Astrocyte (in vitro differentiated cells and primary cell): ENCODE measurements around the gene ERFL.

Source experiments
- CTCF ChIP-seq: IDR thresholded peaks from 2 replicates; pipeline ENCODE4 v1.5.1; 2011; ENCODE audit warnings: low read depth, mild to moderate bottlenecking, inconsistent platforms, low read length, moderate library complexity; ENCODE audit not compliant: insufficient read depth
- EZH2 ChIP-seq: IDR thresholded peaks from 2 replicates; pipeline ENCODE4 v1.6.1; 2012; ENCODE audit warnings: mild to moderate bottlenecking, low read length, inconsistent platforms; ENCODE audit not compliant: insufficient read depth

GRCh38 chr19:41929536-41930071 is 1.4 kb upstream of the ERFL start:
- TF ChIP-seq CTCF (no peak), EZH2 (peak; percentile 45)
